HTERT RPE-1 (cell line): ENCODE measurements around the gene HGD.
"Not testable (repeated sequence)": the region's sequence is repeated elsewhere in the genome, so short reads cannot be mapped to it uniquely, and the experiment has no call there.

Source experiments
- in situ Hi-C: fragments of 300-500 bp; cut with MboI; formaldehyde crosslinking; loops from 4 replicates; pipeline ENCODE4 v1.14.3; 2020; ENCODE audit warnings: low sequenced_read_pairs

Gene HGD, protein sequence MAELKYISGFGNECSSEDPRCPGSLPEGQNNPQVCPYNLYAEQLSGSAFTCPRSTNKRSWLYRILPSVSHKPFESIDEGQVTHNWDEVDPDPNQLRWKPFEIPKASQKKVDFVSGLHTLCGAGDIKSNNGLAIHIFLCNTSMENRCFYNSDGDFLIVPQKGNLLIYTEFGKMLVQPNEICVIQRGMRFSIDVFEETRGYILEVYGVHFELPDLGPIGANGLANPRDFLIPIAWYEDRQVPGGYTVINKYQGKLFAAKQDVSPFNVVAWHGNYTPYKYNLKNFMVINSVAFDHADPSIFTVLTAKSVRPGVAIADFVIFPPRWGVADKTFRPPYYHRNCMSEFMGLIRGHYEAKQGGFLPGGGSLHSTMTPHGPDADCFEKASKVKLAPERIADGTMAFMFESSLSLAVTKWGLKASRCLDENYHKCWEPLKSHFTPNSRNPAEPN

DNA sequence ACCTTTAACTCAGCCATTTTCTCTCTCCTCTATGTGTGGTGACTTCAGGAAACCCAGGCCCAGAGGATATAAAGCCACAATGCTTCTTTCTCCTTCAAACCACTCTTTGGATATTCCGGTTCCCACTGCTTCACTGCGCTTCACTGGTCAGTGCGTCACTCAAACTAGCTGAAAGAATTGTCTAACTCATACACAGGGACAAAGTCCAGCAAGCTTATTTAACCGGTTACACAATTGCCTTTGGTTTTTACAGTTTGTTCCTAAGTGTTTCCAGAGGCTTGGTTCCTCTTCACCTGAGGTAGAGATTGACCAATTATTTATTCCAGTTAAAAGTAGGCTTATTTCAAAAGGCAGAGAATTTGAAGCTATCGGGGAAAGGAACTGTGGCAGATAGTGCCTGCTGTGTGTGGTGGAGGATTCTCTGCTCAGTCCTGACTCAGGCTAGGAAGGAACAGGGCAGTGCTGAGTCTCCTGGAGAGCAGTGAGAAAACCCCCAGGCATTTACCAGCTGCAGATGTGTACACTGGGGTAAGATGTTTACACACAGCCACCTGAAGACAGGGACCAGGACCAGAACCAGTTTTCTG lies at the start of gene HGD:
Gene HGD, minus strand, starts transcription at position 145 of the 587 bp plus-strand sequence. Its CDS starts 128 bp downstream, at position 17.
- in situ Hi-C loops, result no loop called here

DNA sequence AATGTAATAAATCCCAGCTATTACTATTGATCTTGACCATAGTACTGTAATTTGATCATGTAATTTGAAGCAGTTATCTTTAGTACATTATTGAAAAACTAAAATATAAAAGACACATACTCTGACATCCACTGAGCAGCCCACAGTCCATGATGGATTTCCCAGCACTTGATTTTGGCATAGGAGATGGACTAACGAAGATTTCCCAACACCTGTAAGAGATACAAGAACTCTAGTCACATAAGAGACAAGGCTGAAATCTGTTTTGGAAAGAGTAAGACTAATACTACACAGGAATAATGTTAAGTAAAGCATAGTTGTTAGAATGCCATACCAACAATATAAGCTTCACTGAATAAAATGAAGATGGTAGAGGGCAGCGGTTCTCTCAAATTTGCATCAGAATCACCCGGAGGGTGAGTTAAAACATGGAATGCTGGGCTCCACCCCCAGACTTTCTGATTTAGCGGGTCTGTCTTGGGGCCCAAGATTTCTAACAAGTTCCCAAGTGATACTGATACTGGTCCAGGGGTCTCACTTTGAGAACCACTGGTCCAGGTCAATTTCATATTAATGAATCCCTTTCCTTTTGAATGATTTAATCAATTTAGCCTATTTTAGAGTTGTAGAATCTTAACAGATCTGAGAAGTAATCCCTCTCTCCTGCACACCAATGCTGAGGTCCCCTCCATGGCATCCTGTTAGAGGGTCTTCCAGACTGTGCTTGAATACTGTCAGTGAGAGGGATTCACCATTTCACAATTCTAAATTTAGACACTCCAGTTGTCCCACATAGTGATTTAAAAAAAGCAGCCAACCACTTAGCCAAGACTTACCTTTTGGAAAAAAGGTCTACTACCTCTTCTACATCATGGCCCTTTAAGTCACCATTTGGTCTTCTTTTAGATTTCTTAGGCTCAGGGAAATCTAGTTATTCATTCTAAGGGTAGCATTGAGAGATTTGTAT lies 48.8 kb upstream of the HGD start:
- in situ Hi-C loops, result no loop called here

DNA sequence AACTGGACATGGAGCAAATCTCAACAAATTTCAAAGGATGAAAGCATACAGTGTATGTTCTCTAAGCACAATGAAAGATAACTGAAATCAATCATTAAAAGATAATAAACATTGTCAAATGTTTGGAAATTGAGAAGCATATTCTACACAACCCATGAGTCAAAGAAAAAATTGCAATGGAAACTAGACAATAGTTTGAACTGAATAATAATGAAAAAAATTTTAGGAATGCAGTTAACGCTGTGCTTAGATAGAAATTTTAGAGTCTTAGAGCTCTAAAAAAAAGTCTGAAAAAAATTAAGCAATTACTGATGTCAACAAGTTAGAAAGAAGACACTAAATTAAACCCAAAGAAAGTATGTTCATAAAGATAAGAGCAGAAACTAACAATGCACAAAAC lies 44.8 kb upstream of the HGD start:
- in situ Hi-C loops, result no loop called here

DNA sequence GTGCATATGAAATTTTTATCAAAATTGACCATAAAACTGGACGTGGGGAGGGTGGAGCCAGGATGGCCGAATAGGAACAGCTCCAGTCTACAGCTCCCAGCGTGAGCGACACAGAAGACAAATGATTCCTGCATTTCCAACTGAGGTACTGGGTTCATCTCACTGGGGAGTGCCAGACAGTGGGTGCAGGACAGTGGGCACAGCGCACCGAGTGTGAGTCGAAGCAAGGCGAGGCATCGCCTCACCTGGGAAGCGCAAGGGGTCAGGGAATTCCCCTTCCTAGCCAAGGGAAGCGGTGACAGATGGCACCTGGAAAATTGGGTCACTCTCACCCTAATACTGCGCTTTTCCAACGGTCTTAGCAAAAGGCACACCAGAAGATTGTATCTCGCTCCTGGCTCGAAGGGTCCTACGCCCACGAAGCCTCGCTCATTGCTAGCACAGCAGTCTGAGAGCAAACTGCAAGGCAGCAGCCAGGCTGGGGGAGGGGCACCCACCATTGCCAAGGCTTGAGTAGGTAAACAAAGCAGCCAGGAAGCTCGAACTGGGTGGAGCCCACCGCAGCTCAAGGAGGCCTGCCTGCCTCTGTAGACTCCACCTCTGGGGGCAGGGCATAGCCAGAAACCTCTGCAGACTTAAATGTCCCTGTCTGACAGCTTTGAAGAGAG lies 37.3 kb upstream of the HGD start:
- in situ Hi-C loops, result not testable (repeated sequence)

DNA sequence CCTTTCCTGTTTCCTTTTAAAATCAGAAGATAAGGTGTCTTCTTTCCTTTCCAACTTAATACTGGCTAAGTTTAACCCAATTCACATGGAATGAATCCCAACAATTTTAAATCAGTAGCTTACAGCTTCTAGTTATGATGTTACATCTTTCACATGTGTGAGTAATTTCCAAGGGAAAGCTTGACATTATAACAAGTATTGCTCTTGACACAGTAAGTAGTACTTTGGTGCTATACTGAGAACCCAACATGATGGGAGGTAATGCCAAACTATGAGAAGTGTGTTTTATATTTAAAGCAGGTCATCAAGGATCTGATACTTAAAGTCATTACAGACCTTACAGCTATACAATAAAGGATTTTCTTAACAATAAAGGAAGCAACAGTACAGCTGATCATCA lies 31.2 kb upstream of the HGD start:
- in situ Hi-C loops, result no loop called here

DNA sequence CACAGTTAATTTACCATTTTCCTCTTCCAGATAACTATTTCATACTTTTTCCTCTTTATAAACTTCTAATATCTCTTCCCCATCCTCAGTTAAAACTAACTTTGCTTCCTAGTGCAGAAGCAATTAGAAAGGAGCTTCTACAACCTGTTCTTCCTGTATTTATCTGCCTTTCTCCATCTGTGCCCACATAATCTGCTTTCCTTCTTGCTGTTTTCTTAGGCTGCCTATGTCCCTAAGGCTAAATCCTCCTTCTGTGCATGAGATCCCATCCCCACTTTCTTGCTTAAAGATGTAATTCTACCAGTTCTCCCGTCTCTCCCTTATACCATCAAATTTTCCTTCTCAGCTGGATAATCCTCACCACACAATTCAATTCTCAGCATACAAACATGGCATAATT lies 28.3 kb upstream of the HGD start:
- in situ Hi-C loops, result no loop called here

DNA sequence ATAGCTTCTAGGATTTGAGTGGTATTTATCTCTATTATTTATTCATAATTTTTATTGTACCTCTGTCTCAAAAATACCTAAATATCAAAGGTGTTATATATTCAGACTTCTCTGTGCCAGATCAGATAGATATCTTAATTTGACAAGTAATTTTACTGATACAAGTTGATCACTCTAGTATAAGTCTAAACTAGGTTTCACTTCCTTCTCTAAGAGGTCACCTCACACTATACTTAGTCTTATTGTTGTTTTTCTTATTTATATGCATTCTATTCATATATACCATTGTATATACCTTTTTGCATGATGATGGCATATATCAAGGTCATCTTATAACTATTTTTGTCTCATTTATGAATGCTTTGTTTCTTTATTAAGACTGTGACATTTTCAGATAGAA lies 26.4 kb upstream of the HGD start:
- in situ Hi-C loops, result no loop called here

DNA sequence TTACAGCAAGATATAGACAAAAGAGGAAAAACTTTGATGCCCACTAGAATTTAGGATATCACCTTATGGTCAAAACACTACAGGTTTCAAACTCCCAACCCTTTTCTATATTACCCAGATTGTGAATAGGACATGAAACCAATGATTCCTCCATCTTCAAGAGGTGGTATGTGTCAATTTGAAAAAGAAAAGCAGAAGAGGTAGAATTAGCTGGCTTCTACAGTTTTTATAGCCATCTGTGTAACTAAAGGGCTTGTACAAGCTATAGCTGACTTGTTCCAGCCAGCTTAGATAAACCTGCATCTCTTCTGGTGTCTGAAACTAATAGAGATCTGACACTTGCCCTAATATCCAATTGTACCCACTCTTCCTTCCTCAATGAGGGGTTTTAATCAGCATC lies 24.9 kb upstream of the HGD start:
- in situ Hi-C loops, result no loop called here

DNA sequence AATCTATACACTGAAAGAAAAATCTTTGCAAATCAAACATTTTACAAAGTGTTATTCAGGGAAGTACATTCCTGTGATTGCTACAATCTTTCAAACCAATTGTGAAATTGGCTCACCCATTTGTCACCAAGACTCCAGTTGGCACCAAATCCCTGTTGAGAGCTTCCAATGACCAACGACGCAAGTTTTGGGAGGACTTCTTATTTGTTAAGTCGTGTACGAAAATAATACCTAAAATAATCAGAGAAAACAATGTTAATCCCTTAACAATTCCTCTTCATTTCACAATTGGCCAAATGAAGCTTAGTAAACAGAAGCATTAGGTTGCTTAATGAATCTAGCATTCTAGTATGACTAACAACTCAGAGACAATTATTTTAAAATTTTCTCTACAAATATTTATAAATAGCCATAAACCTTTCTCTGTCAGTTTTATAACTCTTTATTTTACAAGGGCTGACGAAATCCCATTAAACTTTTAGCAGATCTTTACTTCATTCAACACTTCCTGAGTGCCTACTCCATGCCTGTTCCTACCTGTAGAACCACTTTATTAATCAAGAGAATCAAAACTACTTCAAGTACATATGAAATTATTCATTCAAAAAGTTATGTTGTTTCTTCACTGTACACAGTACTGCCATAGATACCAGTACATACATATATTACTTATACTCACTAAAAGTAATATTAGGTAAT lies 24.0 kb upstream of the HGD start:
- in situ Hi-C loops, result no loop called here

DNA sequence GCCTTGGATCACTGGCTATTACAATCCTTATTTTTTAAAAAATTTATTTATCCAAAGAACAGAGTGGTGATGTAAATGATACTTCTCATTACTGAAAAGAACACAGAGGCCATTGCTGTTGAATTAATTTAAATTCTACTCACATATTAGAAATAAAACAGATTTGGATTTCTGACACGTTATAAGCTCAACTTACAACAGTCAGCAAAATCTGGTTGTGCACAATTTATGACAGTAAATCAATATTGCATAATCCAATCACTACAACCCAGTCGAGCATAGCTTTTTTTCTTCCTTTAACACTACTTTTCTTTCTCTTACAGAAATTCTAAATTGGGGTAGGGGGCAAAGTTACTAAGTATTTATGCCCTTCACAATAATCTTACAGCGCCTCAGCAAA lies 17.3 kb upstream of the HGD start:
- in situ Hi-C loops, result no loop called here

DNA sequence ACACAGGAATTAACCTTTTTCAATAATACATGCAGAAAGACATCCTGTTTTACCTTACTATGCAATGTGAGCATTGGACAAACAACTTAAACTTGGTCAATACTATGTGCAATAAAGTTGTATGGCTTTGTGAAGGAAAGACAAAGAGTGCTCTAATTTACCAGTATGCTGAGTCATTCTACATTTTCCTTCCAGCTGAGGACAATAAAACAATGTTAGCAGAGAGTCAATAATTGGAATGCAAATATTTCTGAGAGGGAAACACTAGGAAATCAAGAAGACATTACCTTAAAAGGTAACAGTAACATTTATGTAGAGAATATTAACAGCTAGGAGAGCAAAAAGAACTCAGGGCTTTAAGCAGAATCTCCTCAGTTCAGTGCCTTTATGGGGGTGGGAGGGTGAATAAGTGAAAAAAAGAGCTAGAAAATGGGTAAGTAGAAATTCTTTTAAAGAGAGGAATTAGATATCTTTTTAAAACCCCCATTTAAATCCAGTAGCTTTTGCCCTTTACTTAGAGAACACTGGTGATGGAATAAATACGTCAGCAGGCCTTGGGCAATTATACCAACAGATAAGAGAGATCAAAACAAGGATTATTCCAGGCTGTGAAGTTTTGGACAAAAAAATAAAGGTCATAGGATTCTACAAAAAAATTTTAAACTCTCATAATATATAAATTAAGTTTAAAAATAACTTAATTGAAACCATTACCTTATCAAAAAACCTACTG lies 11.6 kb upstream of the HGD start:
- in situ Hi-C loops, result no loop called here

DNA sequence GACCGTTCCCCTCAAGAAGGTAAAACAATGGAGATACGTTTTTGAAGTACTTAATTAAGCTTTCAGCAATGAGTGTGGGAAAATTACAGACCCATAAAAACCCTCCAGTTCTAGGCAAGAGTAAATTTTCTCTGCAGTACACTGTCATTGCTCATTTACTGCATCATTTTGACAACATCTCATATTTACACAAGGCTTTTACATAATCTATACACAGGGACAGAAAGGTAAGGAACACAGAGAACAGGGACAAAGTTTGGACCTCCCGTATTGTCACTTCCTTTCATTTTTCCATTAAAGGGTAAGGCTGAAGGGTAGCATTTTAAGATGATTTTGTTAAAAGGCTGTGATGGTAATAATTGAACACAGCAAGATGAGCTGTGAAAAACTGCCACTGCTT lies 7.4 kb upstream of the HGD start:
- in situ Hi-C loops, result no loop called here

DNA sequence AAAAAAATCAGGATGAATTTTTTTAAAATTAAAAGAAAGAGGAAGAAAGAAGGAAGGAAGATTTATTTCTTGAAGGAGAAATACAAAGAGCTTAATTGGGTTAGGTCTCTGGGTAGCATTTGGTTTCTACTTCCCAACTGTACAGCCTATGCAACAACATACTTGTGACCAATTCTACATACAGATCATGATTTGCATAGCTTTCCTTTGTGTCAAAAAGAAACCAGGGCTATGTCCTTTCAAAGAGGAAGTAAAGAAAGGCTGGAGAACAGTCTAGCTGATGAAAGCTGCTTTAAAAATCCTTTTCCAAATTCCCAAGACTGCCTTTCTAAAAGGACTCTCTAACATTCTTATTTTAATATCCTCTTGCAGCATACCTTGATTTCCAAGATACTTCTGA lies 6.1 kb upstream of the HGD start:
- in situ Hi-C loops, result no loop called here

DNA sequence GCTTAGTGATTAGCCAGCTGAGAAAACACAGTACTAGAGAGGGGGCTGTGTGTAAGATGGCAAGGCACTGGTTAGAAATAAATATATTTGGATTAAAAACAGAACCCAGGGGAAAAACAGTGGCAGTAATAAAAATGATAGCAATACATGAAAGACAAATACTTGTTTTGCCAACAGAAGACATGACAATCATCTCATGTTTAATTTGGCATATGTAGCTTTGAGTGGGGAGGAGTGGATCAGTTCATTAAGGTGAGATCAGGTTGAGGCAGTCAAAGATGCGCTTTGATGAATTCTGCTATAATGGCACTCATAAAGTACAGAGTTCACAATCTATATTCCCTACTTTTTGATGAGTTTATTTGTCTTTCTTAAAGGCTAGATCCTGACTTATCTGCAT lies 3.4 kb upstream of the HGD start:
- in situ Hi-C loops, result no loop called here

DNA sequence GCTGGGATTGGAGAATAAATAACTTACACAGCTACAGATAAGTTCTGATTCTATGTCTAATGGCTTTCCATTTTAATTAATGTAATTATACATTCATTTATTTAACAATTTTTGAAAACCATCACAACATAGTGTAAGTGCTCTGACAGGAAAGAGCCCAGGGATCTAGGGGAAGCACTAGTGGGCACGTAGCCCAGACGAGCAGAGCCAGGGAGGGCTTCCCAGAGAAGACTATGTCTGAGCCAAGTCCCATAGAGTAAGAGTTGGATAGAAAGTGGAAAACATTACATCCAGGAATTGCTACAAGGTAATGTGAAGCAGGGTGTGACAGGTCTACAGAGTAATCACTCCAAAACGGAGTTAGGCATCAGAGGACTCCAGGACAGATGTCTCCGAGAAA lies 2.9 kb upstream of the HGD start:
- in situ Hi-C loops, result no loop called here

DNA sequence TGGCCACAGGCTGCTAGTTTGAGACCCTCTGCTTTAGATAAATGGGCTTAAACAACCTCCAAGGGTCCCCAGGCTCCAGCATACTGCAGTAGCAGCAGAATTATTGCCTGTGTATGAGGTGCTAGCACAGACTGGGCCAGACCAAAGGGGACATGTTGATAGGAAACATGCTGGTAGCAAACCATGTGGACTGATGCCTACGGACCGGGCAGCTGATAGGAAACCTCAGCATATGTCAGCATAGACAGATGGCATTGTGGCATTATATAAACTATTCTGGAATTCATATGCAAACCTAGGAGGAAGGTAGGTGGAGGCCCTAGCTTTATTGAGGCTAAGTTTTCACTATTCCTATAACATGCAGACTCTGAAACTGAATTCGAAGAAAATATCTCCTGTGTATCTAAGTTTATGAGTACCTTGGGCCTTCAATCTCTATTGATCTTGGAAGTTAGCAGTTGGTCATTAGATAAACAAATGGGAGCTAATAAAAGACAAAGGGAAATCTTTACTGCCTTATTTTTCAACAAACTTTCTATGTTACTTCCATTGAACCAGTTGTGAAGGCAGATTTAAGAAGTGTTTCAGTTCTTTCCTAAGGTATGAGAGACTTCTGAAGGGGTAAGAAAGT lies 1.7 kb upstream of the HGD start:
- in situ Hi-C loops, result no loop called here

DNA sequence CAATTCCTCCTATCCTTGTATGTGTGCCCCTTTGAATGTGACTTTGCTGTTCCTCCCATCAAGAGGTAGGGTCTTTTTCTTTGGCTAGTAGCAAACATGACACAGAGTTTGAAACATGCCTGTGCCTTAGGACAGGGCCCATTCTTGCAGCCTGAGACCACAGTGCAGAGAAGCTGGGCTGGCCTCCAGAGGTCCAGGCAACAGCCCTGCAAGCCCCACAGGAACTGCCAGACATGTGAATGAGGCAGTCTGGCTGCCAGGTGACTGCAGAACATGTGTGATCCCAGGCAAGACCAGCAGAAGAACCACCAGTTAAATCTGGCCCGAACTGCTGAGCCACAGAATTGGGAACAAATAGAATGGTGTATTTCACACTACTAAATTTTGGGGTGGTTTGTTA lies 1.2 kb upstream of the HGD start:
- in situ Hi-C loops, result no loop called here

DNA sequence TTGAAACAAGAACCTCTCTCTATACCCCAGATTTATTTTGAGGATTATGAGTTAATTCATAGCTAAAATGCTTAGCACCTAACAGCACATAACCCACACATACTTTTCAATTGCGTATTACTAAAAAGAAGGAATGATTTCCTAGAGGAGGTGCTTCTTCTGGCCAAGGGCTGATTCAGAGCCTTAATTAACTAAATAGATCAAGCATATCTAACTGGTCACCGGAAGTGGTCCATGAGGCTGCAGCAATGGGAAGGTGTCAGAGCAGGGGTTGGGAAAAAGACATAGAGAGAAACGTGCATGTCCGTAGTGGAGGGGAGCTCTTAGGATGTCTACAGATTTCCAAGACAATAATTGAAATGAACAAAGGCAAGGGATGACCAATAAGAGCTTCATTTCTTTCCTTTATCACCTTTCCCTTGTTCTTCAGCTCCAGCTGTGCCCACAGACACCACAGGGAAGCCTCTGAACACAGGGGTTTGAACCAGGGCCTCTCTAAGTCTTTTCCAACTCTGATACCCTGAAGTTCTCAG lies 467 bp downstream of the HGD start:
- in situ Hi-C loops, result no loop called here

DNA sequence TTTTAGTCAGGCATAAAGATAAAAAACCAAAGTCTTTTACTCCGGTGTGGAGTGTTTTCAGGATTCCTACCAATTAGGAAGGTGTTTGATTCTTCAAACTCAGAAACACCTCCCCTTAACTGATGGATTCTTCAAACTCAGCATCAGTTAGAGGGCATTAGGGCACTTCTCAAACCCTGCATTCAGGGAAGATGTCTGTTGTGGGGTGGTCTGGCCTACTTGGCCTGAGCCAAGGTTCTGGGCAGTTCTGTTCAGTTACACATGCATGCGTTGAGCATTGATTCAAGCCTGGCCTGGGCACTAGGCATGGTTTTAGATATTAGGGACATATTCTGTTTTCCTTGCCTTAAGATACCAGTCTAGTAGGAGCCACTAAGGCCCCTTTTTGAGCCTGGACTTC lies 1.0 kb downstream of the HGD start:
- in situ Hi-C loops, result no loop called here
